Activated naive CD8-positive, alpha-beta T cell treated with anti-CD3 and anti-CD28 coated beads, Interleukin-2, amount 10 ng/mL, durations not matched to agents 7 days and 5 days (primary cell): ENCODE results near the gene COL5A1. TPM values are rescaled to one million over a fixed set of nuclear protein-coding genes. Genes with fewer than 3 reads are reported as not detected.

Source experiments
- ATAC-seq: fragments of 150-1000 bp; cut with Tn5 transposase; one replicate; pipeline ENCODE4 v1.10.0; 2021; ENCODE audit warnings: low read depth, moderate library complexity
- POLR2A ChIA-PET: fragments of 350-600 bp; sonication (Branson Sonifier 250); formaldehyde crosslinking; loops from one replicate; lab custom pipeline; 2021; ENCODE audit warnings: antibody characterized with exemption; lab: Charles Lee
- DNase-seq: peaks from one replicate; pipeline ENCODE4 v3.0.0; 2021
- H3K27ac Mint-ChIP-seq: one replicate; pipeline ENCODE4 v1.8.0; 2022; ENCODE audit warnings: mild to moderate bottlenecking, mixed read lengths
- H3K27me3 Mint-ChIP-seq: one replicate; pipeline ENCODE4 v1.8.0; 2022; ENCODE audit warnings: mild to moderate bottlenecking, moderate library complexity, mixed read lengths
- H3K36me3 Mint-ChIP-seq: one replicate; pipeline ENCODE4 v1.8.0; 2021; ENCODE audit warnings: mild to moderate bottlenecking, mixed read lengths
- H3K4me1 Mint-ChIP-seq: one replicate; pipeline ENCODE4 v1.8.0; 2021; ENCODE audit warnings: mixed read lengths
- H3K4me3 Mint-ChIP-seq: one replicate; pipeline ENCODE4 v1.8.0; 2022; ENCODE audit warnings: mild to moderate bottlenecking, moderate library complexity, mixed read lengths
- H3K9me3 Mint-ChIP-seq: one replicate; pipeline ENCODE4 v1.8.0; 2021; ENCODE audit warnings: mixed read lengths
- total RNA-seq, 2 experiments: library from RNA; stranded (reverse); gene quantifications; one replicate each; pipeline ENCODE4 v1.2.3, GENCODE V29; 2021

Gene COL5A1
- total RNA-seq, 2 experiments from 2014 or later = 0.71 to 0.86 TPM

GRCh38 chr9:134724912-134725604 is 83.5 kb downstream of the COL5A1 start:
- H3K27ac Mint-ChIP-seq = no peak overlapping the region
- H3K36me3 Mint-ChIP-seq = no peaks in the 10 kb centered on the region
- no peak for ATAC-seq
- H3K9me3 Mint-ChIP-seq = no peaks in the 10 kb centered on the region
- H3K4me1 Mint-ChIP-seq = peaks cover 11% of the 10 kb centered on the region
- peak overlapping the region; percentile 30 for H3K4me3 Mint-ChIP-seq
- POLR2A ChIA-PET = no interaction called here
- peaks cover 12% of the 10 kb centered on the region for H3K27me3 Mint-ChIP-seq
- no peak for DNase-seq

GRCh38 chr9:134725605-134725940 is 84.0 kb downstream of the COL5A1 start:
- Mint-ChIP-seq H3K4me1 (peaks cover 11% of the 10 kb centered on the region), H3K9me3 (no peaks in the 10 kb centered on the region), H3K4me3 (peak overlapping the region; percentile 30), H3K36me3 (no peaks in the 10 kb centered on the region), H3K27me3 (peaks cover 12% of the 10 kb centered on the region), H3K27ac (no peak overlapping the region)
- POLR2A ChIA-PET = no interaction called here
- DNase-seq = no peak
- peak; percentile 42 for ATAC-seq

GRCh38 chr9:134726026-134726721 is 84.6 kb downstream of the COL5A1 start:
- peaks cover 11% of the 10 kb centered on the region for H3K4me1 Mint-ChIP-seq
- no peaks in the 10 kb centered on the region for H3K36me3 Mint-ChIP-seq
- POLR2A ChIA-PET = no interaction called here
- DNase-seq (no peak), ATAC-seq (no peak)
- H3K4me3 Mint-ChIP-seq = no peak overlapping the region
- no peaks in the 10 kb centered on the region for H3K9me3 Mint-ChIP-seq
- peaks cover 12% of the 10 kb centered on the region for H3K27me3 Mint-ChIP-seq
- no peak overlapping the region for H3K27ac Mint-ChIP-seq

- ATAC-seq = no peak
- Mint-ChIP-seq H3K4me3 (no peak overlapping the region), H3K36me3 (no peaks in the 10 kb centered on the region), H3K27ac (no peak overlapping the region), H3K27me3 (peaks cover 12% of the 10 kb centered on the region), H3K9me3 (no peaks in the 10 kb centered on the region), H3K4me1 (peaks cover 11% of the 10 kb centered on the region)
- DNase-seq = no peak
- POLR2A ChIA-PET = no interaction called here
These were observed 85.1 kb downstream of the COL5A1 start for GRCh38 chr9:134726722-134727034.

GRCh38 chr9:134728021-134728795 is 86.6 kb downstream of the COL5A1 start:
- peaks cover 9% of the 10 kb centered on the region for H3K4me1 Mint-ChIP-seq

GRCh38 chr9:134728801-134729495 is 87.3 kb downstream of the COL5A1 start:
- no peak overlapping the region for H3K27ac Mint-ChIP-seq
- peaks cover 9% of the 10 kb centered on the region for H3K4me1 Mint-ChIP-seq
- peaks cover 5% of the 10 kb centered on the region for H3K27me3 Mint-ChIP-seq
- H3K36me3 Mint-ChIP-seq = no peaks in the 10 kb centered on the region
- H3K4me3 Mint-ChIP-seq = no peak overlapping the region
- DNase-seq (no peak), ATAC-seq (no peak)
- H3K9me3 Mint-ChIP-seq = no peaks in the 10 kb centered on the region
- POLR2A ChIA-PET = no interaction called here

More at GRCh38 chr9:134728021-134728795, 86.6 kb downstream of the COL5A1 start:
- ATAC-seq (no peak), DNase-seq (no peak)
- no peaks in the 10 kb centered on the region for H3K36me3 Mint-ChIP-seq
- H3K4me3 Mint-ChIP-seq = no peak overlapping the region
- H3K9me3 Mint-ChIP-seq = no peaks in the 10 kb centered on the region
- H3K27ac Mint-ChIP-seq = no peak overlapping the region
- H3K27me3 Mint-ChIP-seq = peaks cover 7% of the 10 kb centered on the region
- POLR2A ChIA-PET = no interaction called here

- no peak for ATAC-seq
- Mint-ChIP-seq H3K27me3 (peaks cover 2% of the 10 kb centered on the region), H3K4me1 (peaks cover 7% of the 10 kb centered on the region), H3K4me3 (no peak overlapping the region), H3K9me3 (no peaks in the 10 kb centered on the region), H3K36me3 (no peaks in the 10 kb centered on the region), H3K27ac (no peak overlapping the region)
- POLR2A ChIA-PET = interaction anchor here (0.6 kb wide), 1 partner anchor 27 kb away, joined by 5 read pairs; no protein-coding TSS in a partner anchor
- no peak for DNase-seq
These were observed 88.6 kb downstream of the COL5A1 start for GRCh38 chr9:134730011-134730760.

GRCh38 chr9:134730761-134731496 is 89.3 kb downstream of the COL5A1 start:
- DNase-seq (no peak), ATAC-seq (no peak)
- H3K36me3 Mint-ChIP-seq = no peaks in the 10 kb centered on the region
- no peaks in the 10 kb centered on the region for H3K27me3 Mint-ChIP-seq
- no peaks in the 10 kb centered on the region for H3K9me3 Mint-ChIP-seq
- H3K4me3 Mint-ChIP-seq = no peak overlapping the region
- POLR2A ChIA-PET = interaction anchor here (0.6 kb wide), 1 partner anchor 27 kb away, joined by 5 read pairs; no protein-coding TSS in a partner anchor
- no peaks in the 10 kb centered on the region for H3K4me1 Mint-ChIP-seq
- no peak overlapping the region for H3K27ac Mint-ChIP-seq

GRCh38 chr9:134731497-134732391 is 90.1 kb downstream of the COL5A1 start:
- H3K27ac Mint-ChIP-seq = no peak overlapping the region
- no peaks in the 10 kb centered on the region for H3K4me1 Mint-ChIP-seq
- no peaks in the 10 kb centered on the region for H3K36me3 Mint-ChIP-seq
- H3K9me3 Mint-ChIP-seq = no peaks in the 10 kb centered on the region
- H3K27me3 Mint-ChIP-seq = no peaks in the 10 kb centered on the region
- ATAC-seq = no peak
- no peak for DNase-seq
- POLR2A ChIA-PET = no interaction called here
- no peak overlapping the region for H3K4me3 Mint-ChIP-seq

- DNase-seq = no peak
- Mint-ChIP-seq H3K4me1 (no peaks in the 10 kb centered on the region), H3K36me3 (no peaks in the 10 kb centered on the region), H3K4me3 (no peak overlapping the region), H3K9me3 (no peaks in the 10 kb centered on the region), H3K27ac (no peak overlapping the region), H3K27me3 (no peaks in the 10 kb centered on the region)
- POLR2A ChIA-PET = interaction anchor here (0.6 kb wide), 1 partner anchor 506 kb away, joined by 3 read pairs; no protein-coding TSS in a partner anchor
- ATAC-seq = no peak
These were observed 90.9 kb downstream of the COL5A1 start for GRCh38 chr9:134732392-134733110.
